ENCODE measurements around the gene IL19.

IL19 gene

DNA sequence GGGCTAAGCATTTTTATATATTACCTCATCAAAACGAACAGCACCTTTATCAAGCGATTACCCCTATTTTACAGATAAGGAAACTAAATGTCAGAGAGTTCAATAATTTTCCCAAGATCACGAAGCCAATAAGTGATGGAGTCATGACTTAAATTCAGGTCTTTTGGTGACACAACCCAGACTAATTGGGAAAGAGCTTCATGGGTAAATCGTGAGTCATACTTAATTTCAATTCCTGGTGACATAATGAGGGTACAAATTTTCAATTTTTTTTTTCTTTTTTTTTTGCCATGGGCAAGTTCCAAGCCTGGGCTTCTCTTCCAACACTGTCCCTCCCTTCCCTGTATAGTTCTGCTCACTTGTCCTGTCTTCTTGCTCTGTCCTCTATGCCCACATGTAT, 31.8 kb downstream of the IL19 start:
- H3K4me3 ChIP-seq, result no peak overlapping the region
- no peak for DNase-seq (ENCODE audit: low spot score in 2 of 2)
- no peaks in the 10 kb centered on the region for H3K4me1 ChIP-seq
- H3K36me3 ChIP-seq (replicated peaks), result no peaks in the 10 kb centered on the region
- H3K27me3 ChIP-seq (ENCODE audit: low read depth), result 0 out of 2 replicates have a peak, but pooled peaks cover 4% of the 10 kb centered on the region
- in situ Hi-C loops (cut with MboI; ENCODE audit: low sequenced_read_pairs), result loop anchor here (10.0 kb wide), 1 partner anchor 58 kb away; no protein-coding TSS in a partner anchor
- no peaks in the 10 kb centered on the region for H3K9me3 ChIP-seq

DNA sequence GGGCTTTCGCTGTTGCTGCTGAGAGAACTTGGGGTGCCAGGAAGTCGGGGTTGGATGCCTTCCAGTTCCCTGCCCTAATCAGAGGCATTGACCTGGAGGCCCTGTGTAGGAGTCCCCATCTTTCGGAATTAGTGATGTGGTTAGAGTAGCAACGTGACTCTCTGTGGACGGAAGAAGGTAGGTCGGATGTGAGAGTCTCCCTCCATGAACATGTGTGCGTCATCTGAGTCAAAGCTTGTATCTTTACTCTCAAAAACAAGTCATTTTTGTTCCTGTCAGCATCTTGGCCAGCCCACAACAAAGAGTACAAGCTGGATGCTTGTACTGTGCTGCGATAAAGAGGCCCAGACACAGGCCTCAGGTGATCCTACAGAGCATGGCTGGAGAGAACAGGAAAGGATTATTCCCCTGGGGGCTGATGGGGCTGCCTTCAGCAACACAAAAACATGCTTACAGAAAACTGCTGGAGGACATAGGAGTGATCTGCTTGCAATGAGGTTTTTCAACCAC, 32.7 kb downstream of the IL19 start:
- H3K27me3 ChIP-seq (ENCODE audit: low read depth), result 0 out of 2 replicates have a peak, but pooled peaks cover 4% of the 10 kb centered on the region
- in situ Hi-C loops (cut with MboI; ENCODE audit: low sequenced_read_pairs), result loop anchor here (10.0 kb wide), 1 partner anchor 58 kb away; no protein-coding TSS in a partner anchor
- no peak for DNase-seq (ENCODE audit: low spot score in 2 of 2)
- H3K36me3 ChIP-seq (replicated peaks), result no peaks in the 10 kb centered on the region
- no peak overlapping the region for H3K4me3 ChIP-seq
- H3K9me3 ChIP-seq, result no peaks in the 10 kb centered on the region
- H3K4me1 ChIP-seq, result no peaks in the 10 kb centered on the region

DNA sequence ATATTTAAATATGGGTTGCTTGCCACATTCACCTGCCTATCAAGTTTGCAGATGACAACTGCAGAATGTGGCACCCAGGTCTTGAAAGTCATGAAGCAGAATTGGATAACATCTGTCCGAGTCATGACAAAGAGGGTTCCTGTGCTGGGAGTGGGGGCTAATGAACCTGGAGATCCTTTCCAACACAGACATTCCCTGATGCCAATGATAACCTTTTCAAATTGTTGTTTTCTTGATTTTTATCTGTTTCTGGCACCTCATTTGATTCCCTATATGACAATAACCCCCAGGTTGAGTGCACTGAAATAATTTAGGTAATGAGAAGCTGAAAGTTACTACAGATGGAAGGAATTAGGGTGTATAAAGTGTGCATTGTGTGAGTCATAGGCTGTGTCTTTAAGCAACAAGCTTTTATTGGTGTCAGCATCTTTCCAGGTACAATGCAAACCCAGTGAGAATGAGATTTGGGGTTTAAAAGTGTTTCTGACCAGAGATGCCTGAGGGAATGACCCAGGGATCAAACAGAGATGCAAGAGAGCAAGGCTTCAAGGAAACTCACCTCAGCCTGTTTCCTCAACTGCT, 33.7 kb downstream of the IL19 start:
- no peaks in the 10 kb centered on the region for H3K9me3 ChIP-seq
- no peaks in the 10 kb centered on the region for H3K36me3 ChIP-seq (replicated peaks)
- 0 out of 2 replicates have a peak, but pooled peaks cover 4% of the 10 kb centered on the region for H3K27me3 ChIP-seq (ENCODE audit: low read depth)
- in situ Hi-C loops (cut with MboI; ENCODE audit: low sequenced_read_pairs), result loop anchor here (10.0 kb wide), 1 partner anchor 59 kb away; no protein-coding TSS in a partner anchor
- DNase-seq (ENCODE audit: low spot score in 2 of 2), result no peak
- no peaks in the 10 kb centered on the region for H3K4me1 ChIP-seq
- H3K4me3 ChIP-seq, result no peak overlapping the region

DNA sequence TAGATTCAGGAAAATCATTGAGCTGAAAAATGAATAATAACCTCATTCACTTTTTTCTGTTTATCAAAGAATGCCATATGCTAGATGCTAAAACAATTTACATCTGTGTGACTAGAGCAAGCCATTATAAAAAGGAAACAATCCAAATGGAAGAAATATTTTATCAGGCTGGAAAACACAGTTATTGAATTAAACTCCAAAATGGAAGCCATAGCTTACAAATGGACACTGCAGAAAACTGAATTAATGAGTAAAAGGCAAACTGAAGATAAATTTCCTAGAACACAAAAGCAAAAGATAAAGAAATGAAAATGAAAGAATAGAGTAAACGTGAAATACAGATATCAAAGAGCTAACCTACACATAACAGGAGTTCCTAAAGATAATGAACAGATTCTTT, 34.8 kb downstream of the IL19 start:
- Histone ChIP-seq H3K36me3 (replicated peaks) (no peaks in the 10 kb centered on the region), H3K27me3 (ENCODE audit: low read depth) (no peaks in the 10 kb centered on the region), H3K4me1 (no peaks in the 10 kb centered on the region), H3K4me3 (no peak overlapping the region), H3K9me3 (no peaks in the 10 kb centered on the region)
- in situ Hi-C loops (cut with MboI; ENCODE audit: low sequenced_read_pairs), result loop anchor here (10.0 kb wide), 1 partner anchor 61 kb away; no protein-coding TSS in a partner anchor
- no peak for DNase-seq (ENCODE audit: low spot score in 2 of 2)

DNA sequence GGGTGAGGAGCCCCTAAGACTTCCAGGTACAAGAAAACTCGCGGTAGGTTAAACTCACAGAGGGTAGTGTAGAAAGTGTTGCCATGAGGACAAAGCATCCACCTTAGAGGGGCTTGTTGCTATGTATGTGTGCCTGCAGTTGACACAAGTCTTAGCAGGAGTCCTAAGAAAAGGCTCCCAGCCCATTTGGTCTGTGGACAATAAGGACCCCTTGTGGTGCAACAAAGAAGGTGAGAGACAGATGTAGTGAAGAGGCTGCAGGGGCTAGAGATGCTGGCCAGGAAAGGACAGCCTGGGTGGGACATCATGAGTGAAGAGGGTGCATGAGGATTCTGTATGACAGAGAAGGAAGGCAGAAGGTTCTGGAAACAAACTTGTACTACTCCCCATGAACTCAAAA, 38.0 kb downstream of the IL19 start:
- no peaks in the 10 kb centered on the region for H3K36me3 ChIP-seq (replicated peaks)
- no peaks in the 10 kb centered on the region for H3K27me3 ChIP-seq (ENCODE audit: low read depth)
- no peak for DNase-seq (ENCODE audit: low spot score in 2 of 2)
- in situ Hi-C loops (cut with MboI; ENCODE audit: low sequenced_read_pairs), result loop anchor here (10.0 kb wide), 1 partner anchor 64 kb away; no protein-coding TSS in a partner anchor
- no peak overlapping the region for H3K4me3 ChIP-seq
- H3K9me3 ChIP-seq, result no peaks in the 10 kb centered on the region
- H3K4me1 ChIP-seq, result no peaks in the 10 kb centered on the region

DNA sequence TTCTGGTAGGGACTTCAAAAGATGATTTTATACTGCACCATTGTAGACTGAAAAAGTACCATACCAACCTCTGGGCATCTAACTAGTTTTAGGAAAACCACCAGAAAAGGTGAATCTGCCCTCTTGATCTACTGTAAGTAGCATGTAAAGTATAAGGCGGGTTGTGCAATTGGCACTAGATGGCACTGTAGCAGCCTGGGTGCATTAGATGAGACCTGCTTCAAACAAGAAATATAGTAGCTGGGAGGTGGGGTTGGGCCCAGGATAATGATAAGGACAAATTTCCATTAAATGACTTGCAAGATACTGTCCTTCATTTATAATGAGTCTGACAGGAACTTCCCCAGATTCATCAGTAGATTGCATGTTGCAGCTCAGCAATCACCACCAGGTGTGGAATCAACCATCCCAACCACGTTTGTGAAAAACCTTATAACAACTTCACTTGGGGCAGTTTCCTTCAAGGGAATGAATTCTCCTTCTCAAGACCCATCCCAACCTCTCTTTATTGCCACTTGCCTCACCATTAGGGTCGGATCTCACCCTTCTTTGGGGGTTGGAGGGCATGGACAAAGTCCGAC, 39.0 kb downstream of the IL19 start:
- Histone ChIP-seq H3K27me3 (ENCODE audit: low read depth) (no peaks in the 10 kb centered on the region), H3K9me3 (no peaks in the 10 kb centered on the region), H3K36me3 (replicated peaks) (no peaks in the 10 kb centered on the region), H3K4me1 (no peaks in the 10 kb centered on the region), H3K4me3 (no peak overlapping the region)
- DNase-seq (ENCODE audit: low spot score in 2 of 2), result no peak
- in situ Hi-C loops (cut with MboI; ENCODE audit: low sequenced_read_pairs), result loop anchor here (10.0 kb wide), 1 partner anchor 65 kb away; no protein-coding TSS in a partner anchor

DNA sequence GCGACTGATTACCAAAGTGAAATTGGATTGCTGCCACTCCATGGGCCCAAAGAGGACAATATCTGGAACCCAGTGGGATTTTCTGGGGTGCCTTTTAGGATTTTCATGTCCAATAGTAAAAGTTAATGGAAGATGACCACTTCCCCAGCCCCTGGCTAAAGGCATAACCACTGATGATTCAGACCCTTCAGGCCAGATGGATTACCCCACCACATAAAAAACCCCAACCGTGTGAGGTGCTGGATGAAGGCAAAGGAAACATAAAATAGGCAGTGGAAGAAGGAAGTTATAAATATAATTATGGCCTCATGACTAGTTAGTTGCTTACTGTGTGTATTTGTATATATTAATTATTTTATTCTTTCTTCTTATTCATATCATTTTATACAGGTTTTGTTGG, 41.9 kb downstream of the IL19 start:
- Histone ChIP-seq H3K4me3 (no peak overlapping the region), H3K9me3 (no peaks in the 10 kb centered on the region), H3K4me1 (no peaks in the 10 kb centered on the region), H3K36me3 (replicated peaks) (no peaks in the 10 kb centered on the region), H3K27me3 (ENCODE audit: low read depth) (no peaks in the 10 kb centered on the region)
- no peak for DNase-seq (ENCODE audit: low spot score in 2 of 2)
- in situ Hi-C loops (cut with MboI; ENCODE audit: low sequenced_read_pairs), result no loop called here

DNA sequence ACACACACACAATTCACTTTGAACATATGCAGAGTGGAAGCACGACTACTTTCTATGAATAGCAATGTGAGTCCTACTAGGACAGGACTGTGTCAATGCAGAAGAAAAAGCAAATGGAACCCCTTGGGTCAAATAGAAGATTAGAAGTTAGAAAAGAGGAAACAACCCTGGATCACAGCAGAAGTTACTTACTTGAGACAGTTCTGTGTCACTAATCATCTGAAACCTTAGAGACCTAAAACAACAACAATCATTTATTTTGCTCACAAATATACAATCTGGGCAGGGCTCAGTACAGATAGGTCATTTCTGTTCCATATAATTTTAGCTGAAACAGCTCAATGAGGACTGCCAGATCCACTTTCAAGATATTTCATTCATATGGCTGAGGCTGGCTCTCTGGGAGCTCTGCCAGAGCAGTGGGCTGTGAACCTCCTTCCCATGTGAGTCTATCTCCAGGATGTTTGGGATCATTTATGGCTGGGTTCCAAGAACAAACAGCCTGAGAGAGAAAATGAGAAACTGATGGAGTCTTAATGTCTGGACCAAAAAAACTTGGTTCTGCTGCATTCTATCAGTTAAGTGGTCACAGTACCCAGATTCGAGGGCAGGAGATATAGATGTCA, 44.3 kb downstream of the IL19 start:
- DNase-seq (ENCODE audit: low spot score in 2 of 2), result no peak
- Histone ChIP-seq H3K27me3 (ENCODE audit: low read depth) (no peaks in the 10 kb centered on the region), H3K9me3 (no peaks in the 10 kb centered on the region), H3K4me1 (no peaks in the 10 kb centered on the region), H3K4me3 (no peak overlapping the region), H3K36me3 (replicated peaks) (no peaks in the 10 kb centered on the region)
- in situ Hi-C loops (cut with MboI; ENCODE audit: low sequenced_read_pairs), result no loop called here

DNA sequence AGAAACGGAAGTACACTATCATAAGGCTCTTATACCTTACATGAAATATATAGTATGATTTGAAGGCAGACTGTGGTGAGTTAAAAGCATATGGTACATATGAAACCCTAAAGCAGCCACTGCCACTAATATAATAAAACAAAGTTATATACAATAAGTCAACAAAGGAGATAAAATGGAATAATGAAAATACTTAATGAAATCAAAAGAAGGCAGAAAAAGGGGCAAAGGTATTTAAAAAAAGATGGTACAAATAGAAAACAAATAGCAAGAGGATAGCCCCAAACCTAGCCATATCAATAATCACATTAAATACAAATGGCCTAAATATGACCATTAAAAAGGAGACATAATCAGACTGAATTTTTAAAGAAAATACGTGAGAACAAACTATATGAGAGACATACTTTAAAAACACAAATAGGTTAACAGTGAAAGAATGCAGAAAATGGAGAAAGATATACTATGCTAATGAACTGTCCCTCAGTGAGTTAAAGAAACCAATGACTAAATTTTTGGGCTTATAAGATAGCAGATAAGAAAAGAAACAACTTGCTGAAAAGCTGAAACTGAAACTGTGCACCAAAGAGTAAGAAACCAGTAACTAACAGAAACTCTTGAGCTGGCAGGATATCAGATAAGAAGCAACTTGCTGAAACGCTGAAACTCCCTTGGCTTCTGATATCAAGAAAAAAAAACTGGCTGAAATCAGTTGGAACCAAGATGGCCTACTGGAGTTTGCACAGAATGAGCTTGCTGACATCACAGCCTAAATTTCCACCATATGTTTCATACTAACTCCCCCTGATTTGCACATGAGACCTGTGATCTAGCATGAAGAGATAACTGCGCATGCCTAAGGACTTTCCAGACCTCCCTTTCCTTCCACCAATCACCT, 46.1 kb downstream of the IL19 start:
- Histone ChIP-seq H3K4me1 (no peaks in the 10 kb centered on the region), H3K36me3 (replicated peaks) (no peaks in the 10 kb centered on the region), H3K27me3 (ENCODE audit: low read depth) (no peaks in the 10 kb centered on the region), H3K4me3 (no peak overlapping the region), H3K9me3 (no peaks in the 10 kb centered on the region)
- DNase-seq (ENCODE audit: low spot score in 2 of 2), result no peak
- in situ Hi-C loops (cut with MboI; ENCODE audit: low sequenced_read_pairs), result no loop called here

DNA sequence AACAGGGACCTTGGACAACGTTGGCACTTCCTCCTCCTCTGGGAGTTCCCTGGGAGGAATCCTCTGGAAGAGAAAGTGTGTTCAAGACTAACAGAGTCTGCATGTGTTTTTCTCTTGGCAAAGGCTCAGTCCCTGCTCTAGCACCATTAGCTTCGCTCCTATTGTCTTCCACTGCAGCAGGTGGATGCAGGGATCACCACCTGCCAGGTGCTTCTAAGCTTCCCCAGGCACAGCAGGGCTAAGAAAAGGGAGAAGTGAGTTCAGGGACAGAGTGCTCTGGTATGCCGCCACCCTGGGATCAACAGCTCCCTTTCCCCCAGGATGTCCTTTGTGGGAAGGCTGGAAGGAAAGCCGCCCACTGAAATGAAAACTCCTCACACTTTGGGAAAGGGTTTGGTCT, 50.9 kb downstream of the IL19 start:
- in situ Hi-C loops (cut with MboI; ENCODE audit: low sequenced_read_pairs), result no loop called here
- no peaks in the 10 kb centered on the region for H3K27me3 ChIP-seq (ENCODE audit: low read depth)
- H3K4me3 ChIP-seq, result no peak overlapping the region
- DNase-seq (ENCODE audit: low spot score in 2 of 2), result no peak
- H3K4me1 ChIP-seq, result no peaks in the 10 kb centered on the region
- no peaks in the 10 kb centered on the region for H3K9me3 ChIP-seq
- H3K36me3 ChIP-seq (replicated peaks), result no peaks in the 10 kb centered on the region

DNA sequence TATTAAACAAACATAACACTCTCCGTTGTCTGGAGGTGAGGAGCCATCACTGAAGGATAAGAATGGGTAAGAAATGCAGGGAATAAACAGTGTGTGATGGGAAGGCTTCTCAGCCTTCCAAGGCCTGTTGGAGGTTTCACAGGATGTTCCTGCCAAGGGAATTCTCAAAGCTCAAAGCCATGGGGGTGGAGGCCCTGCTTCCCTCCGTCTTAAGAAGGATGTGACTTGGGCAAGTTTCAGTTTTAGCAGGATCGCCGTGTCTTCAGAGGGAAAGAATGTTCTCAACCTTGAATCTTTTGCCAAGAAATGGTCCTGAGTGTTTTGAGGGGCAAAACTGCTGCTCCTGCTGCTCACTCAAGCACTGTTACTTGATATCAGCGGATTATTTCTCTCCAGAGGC, 53.2 kb downstream of the IL19 start:
- H3K36me3 ChIP-seq (replicated peaks), result no peaks in the 10 kb centered on the region
- H3K27me3 ChIP-seq (ENCODE audit: low read depth), result no peaks in the 10 kb centered on the region
- no peaks in the 10 kb centered on the region for H3K4me1 ChIP-seq
- no peak overlapping the region for H3K4me3 ChIP-seq
- no peak for DNase-seq (ENCODE audit: low spot score in 2 of 2)
- no peaks in the 10 kb centered on the region for H3K9me3 ChIP-seq
- in situ Hi-C loops (cut with MboI; ENCODE audit: low sequenced_read_pairs), result no loop called here

DNA sequence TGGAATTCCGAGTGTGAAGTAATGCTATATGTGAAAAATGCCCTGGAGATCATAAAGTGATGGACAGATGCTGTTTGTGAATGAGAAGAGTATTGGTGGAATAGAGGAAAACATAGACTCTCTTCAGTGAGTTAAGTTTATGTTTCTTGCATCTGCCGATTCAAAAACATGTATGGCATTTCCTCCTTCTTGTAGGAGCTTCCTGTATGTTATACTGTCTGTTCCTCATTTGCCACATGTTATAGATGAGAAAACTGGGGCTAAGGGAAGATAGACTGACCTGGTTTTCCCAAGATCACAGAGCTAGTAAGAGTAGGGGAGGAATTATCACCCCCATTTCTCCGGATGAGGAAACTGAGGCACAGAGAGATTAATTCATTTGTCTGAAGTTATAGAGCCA, 53.8 kb downstream of the IL19 start:
- in situ Hi-C loops (cut with MboI; ENCODE audit: low sequenced_read_pairs), result no loop called here
- Histone ChIP-seq H3K4me3 (no peak overlapping the region), H3K9me3 (no peaks in the 10 kb centered on the region), H3K4me1 (no peaks in the 10 kb centered on the region), H3K36me3 (replicated peaks) (no peaks in the 10 kb centered on the region), H3K27me3 (ENCODE audit: low read depth) (no peaks in the 10 kb centered on the region)
- DNase-seq (ENCODE audit: low spot score in 2 of 2), result no peak

DNA sequence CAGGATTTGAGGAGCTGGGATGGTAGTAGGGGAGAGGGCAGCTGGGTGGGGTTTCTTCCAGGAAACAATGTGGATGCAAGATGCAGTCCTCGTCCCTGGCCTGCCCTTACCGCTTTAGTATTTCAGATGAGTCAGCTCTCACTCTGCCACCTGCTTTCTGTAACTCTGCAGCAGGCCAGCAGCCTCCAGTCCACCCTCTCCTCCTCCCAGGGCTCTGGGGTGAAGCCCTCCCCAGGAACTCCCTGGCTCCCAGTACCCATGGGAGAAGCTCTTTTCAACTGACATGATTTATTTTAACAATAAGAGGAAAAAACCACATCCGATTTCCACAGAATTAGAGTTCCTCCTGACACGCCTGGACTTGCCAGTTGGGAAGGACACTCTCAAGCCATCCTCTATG, 55.8 kb downstream of the IL19 start:
- DNase-seq (ENCODE audit: low spot score in 2 of 2), result no peak
- Histone ChIP-seq H3K27me3 (ENCODE audit: low read depth) (0 out of 2 replicates have a peak, but pooled peaks cover 5% of the 10 kb centered on the region), H3K36me3 (replicated peaks) (no peaks in the 10 kb centered on the region), H3K9me3 (no peaks in the 10 kb centered on the region), H3K4me1 (no peaks in the 10 kb centered on the region), H3K4me3 (no peak overlapping the region)
- in situ Hi-C loops (cut with MboI; ENCODE audit: low sequenced_read_pairs), result no loop called here
